ENCODE results near the gene GLT6D1. TPM values are rescaled to one million over a fixed set of nuclear protein-coding genes. Genes with fewer than 3 reads are reported as not detected.

The GLT6D1 gene
- total RNA-seq, 1 experiment from 2014 or later = not detected

DNA sequence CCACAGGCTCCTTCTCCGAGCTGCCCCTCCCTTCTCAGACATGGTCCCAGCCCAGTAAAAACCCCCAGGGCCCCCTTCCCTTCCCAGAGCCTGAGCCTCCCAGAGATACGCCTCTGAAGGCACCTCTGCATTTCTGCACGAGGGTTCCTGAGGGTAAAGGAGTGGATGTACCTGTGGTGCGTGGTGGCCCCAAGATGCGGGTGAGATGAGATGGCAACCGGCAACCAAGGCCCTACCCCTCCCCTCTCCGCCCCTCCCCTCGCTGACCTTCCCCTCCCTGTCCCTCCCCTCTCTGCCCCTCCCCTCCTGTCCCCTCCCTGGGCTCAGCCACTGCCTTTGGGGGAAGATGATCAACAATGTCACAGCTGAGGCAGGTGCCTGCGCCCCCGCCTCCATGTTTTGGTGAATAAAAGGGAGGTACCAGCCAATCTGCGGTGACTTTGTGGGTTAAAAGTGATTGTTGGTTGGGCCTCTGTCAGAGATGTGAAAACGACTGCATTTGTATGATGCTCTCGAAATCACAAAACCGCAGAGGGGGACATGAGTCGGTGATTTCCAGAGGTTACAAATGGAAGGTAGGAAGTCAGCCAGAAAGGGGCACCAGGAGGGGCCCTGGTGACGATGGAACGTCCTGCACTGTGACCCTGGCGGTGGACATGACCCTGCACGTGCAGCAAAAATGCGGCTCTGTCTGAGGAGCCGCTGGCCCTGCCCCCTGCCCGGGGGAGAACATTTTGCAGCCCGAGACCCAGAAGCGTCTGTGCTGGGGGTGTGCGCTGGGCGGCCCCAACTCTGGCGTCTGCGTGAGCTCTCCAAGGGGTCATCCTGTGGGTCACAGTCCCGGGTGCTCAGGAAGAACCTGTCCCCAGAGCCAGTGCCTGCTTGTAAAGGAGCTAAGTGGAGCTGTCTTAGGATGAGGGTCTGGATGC, 27.5 kb upstream of the GLT6D1 start:
- ChIA-PET CTCF (no interaction called here), POLR2A (no interaction called here)
- no peak overlapping the region for H3K27ac ChIP-seq (ENCODE audit: low read length)
- DNase-seq (ENCODE audit: low read depth, low spot score) (no peak), ATAC-seq (no peak)
- H3K36me3 ChIP-seq (ENCODE audit: control insufficient read depth, insufficient read depth, low read length) = no peaks in the 10 kb centered on the region
- BruUV-seq (replicated peaks) = no TSS peak
- in situ Hi-C loops (cut with HindIII; ENCODE audit: low pct_unique_long_range_greater_than_20kb, low sequenced_read_pairs) = no loop called here
- TF ChIP-seq, protein P1, sequence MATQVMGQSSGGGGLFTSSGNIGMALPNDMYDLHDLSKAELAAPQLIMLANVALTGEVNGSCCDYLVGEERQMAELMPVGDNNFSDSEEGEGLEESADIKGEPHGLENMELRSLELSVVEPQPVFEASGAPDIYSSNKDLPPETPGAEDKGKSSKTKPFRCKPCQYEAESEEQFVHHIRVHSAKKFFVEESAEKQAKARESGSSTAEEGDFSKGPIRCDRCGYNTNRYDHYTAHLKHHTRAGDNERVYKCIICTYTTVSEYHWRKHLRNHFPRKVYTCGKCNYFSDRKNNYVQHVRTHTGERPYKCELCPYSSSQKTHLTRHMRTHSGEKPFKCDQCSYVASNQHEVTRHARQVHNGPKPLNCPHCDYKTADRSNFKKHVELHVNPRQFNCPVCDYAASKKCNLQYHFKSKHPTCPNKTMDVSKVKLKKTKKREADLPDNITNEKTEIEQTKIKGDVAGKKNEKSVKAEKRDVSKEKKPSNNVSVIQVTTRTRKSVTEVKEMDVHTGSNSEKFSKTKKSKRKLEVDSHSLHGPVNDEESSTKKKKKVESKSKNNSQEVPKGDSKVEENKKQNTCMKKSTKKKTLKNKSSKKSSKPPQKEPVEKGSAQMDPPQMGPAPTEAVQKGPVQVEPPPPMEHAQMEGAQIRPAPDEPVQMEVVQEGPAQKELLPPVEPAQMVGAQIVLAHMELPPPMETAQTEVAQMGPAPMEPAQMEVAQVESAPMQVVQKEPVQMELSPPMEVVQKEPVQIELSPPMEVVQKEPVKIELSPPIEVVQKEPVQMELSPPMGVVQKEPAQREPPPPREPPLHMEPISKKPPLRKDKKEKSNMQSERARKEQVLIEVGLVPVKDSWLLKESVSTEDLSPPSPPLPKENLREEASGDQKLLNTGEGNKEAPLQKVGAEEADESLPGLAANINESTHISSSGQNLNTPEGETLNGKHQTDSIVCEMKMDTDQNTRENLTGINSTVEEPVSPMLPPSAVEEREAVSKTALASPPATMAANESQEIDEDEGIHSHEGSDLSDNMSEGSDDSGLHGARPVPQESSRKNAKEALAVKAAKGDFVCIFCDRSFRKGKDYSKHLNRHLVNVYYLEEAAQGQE (IDR thresholded peaks at IDR 0.05; ENCODE audit: insufficient read depth in 1 of 2, low read depth in 2 of 2, low read length in 1 of 2) = no peak
- TF ChIP-seq POLR2AphosphoS5 (IDR thresholded peaks at IDR 0.05; ENCODE audit: low read depth, low read length) = no peak
- no peak for TF ChIP-seq TCF7L2 (IDR thresholded peaks at IDR 0.05; ENCODE audit: low read depth, low read length)
- no peak for TF ChIP-seq SIN3A (IDR thresholded peaks at IDR 0.05; ENCODE audit: borderline replicate concordance, insufficient read depth, low read depth, low read length)
- TF ChIP-seq, protein P2, sequence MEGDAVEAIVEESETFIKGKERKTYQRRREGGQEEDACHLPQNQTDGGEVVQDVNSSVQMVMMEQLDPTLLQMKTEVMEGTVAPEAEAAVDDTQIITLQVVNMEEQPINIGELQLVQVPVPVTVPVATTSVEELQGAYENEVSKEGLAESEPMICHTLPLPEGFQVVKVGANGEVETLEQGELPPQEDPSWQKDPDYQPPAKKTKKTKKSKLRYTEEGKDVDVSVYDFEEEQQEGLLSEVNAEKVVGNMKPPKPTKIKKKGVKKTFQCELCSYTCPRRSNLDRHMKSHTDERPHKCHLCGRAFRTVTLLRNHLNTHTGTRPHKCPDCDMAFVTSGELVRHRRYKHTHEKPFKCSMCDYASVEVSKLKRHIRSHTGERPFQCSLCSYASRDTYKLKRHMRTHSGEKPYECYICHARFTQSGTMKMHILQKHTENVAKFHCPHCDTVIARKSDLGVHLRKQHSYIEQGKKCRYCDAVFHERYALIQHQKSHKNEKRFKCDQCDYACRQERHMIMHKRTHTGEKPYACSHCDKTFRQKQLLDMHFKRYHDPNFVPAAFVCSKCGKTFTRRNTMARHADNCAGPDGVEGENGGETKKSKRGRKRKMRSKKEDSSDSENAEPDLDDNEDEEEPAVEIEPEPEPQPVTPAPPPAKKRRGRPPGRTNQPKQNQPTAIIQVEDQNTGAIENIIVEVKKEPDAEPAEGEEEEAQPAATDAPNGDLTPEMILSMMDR (IDR thresholded peaks at IDR 0.05) = no peak
- intact Hi-C loops (cut with micrococcal nuclease; ENCODE audit: unreplicated experiment) = no loop called here
- no peaks in the 10 kb centered on the region for H3K27me3 ChIP-seq (ENCODE audit: control insufficient read depth, insufficient read depth, low read length)
- H3K9me3 ChIP-seq (ENCODE audit: control insufficient read depth, insufficient read depth, low read depth, low read length) = no peaks in the 10 kb centered on the region
- H3K4me3 ChIP-seq (ENCODE audit: low read depth in 2 of 2, low read length in 2 of 2) = no peak overlapping the region
- H3K4me1 ChIP-seq (ENCODE audit: control insufficient read depth, insufficient read depth, low read length) = no peaks in the 10 kb centered on the region

DNA sequence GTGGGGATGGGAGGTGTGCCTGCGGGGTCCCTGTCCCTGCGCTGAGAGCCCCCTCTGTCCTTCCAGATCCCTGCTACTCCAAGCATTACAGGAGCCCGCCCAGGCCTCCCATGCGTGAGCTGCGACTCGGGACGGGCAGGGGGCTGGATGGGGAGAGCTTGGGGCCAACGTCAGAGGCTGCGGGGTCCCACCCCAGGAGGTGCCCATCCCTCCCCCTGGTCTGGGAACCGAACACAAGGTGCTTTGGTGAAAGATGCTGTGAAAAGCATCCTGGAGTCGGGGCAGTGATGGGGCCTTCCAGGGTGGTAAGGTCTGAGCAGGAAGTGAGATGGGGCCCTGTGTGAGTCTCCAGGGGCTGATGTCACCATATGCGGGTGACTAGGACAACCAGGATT, 26.5 kb upstream of the GLT6D1 start:
- no peaks in the 10 kb centered on the region for H3K36me3 ChIP-seq (ENCODE audit: control insufficient read depth, insufficient read depth, low read length)
- no peaks in the 10 kb centered on the region for H3K27me3 ChIP-seq (ENCODE audit: control insufficient read depth, insufficient read depth, low read length)
- in situ Hi-C loops (cut with HindIII; ENCODE audit: low pct_unique_long_range_greater_than_20kb, low sequenced_read_pairs) = no loop called here
- no peak overlapping the region for H3K27ac ChIP-seq (ENCODE audit: low read length)
- DNase-seq (ENCODE audit: low read depth, low spot score) (no peak), ATAC-seq (no peak)
- no TSS peak for BruUV-seq (replicated peaks)
- H3K4me3 ChIP-seq (ENCODE audit: low read depth in 2 of 2, low read length in 2 of 2) = no peak overlapping the region
- ChIA-PET CTCF (no interaction called here), POLR2A (no interaction called here)
- intact Hi-C loops (cut with micrococcal nuclease; ENCODE audit: unreplicated experiment) = no loop called here
- no peaks in the 10 kb centered on the region for H3K4me1 ChIP-seq (ENCODE audit: control insufficient read depth, insufficient read depth, low read length)
- H3K9me3 ChIP-seq (ENCODE audit: control insufficient read depth, insufficient read depth, low read depth, low read length) = no peaks in the 10 kb centered on the region
- TF ChIP-seq TCF7L2 (IDR thresholded peaks at IDR 0.05; ENCODE audit: low read depth, low read length) (no peak), POLR2AphosphoS5 (IDR thresholded peaks at IDR 0.05; ENCODE audit: low read depth, low read length) (no peak), SIN3A (IDR thresholded peaks at IDR 0.05; ENCODE audit: borderline replicate concordance, insufficient read depth, low read depth, low read length) (no peak)
- TF ChIP-seq, protein P1 (IDR thresholded peaks at IDR 0.05; ENCODE audit: insufficient read depth in 1 of 2, low read depth in 2 of 2, low read length in 1 of 2) = no peak
- TF ChIP-seq, protein P2 (IDR thresholded peaks at IDR 0.05) = no peak
